ENCODE data around the gene AP4S1.

Gene AP4S1

GRCh38 chr14:31137214-31137889, 111.9 kb downstream of the AP4S1 start:
- TF ChIP-seq EZH2phosphoT487 (conservative IDR thresholded peaks at IDR 0.05; ENCODE audit: low read length) (no peak), CTCF (IDR thresholded peaks at IDR 0.05; ENCODE audit: insufficient read depth, low read length, poor library complexity, severe bottlenecking) (no peak)
- no peaks in the 10 kb centered on the region for H3K79me2 ChIP-seq (ENCODE audit: insufficient read depth, low read length)
- H2AFZ ChIP-seq (ENCODE audit: low read depth, low read length, severe bottlenecking), result no peak overlapping the region
- H3K9me3 ChIP-seq (ENCODE audit: insufficient read depth, low read length), result no peaks in the 10 kb centered on the region
- peaks cover 58% of the 10 kb centered on the region for H3K36me3 ChIP-seq (ENCODE audit: low read length)
- H3K9me2 ChIP-seq (replicated peaks; ENCODE audit: insufficient read depth, low read length), result no peaks in the 10 kb centered on the region
- no peaks in the 10 kb centered on the region for H4K20me1 ChIP-seq (ENCODE audit: low read depth, low read length)
- H3K4me2 ChIP-seq (ENCODE audit: low read depth, low read length, poor library complexity, severe bottlenecking), result no peak overlapping the region
- peaks cover 9% of the 10 kb centered on the region; the same call in 1 of the 2 replicates for H3F3A ChIP-seq (ENCODE audit: insufficient read depth)
- no peak overlapping the region for H3K27ac ChIP-seq (ENCODE audit: low read depth, low read length)
- H3K27me3 ChIP-seq (ENCODE audit: low read length), result no peaks in the 10 kb centered on the region
- no peak overlapping the region for H3K4me3 ChIP-seq (ENCODE audit: insufficient read depth, low read length, poor library complexity, severe bottlenecking)
- no peak overlapping the region for H3K9ac ChIP-seq (ENCODE audit: low read length)

- H3K4me3 ChIP-seq (ENCODE audit: insufficient read depth, low read length, poor library complexity, severe bottlenecking), result no peak overlapping the region
- no peaks in the 10 kb centered on the region for H3K9me3 ChIP-seq (ENCODE audit: insufficient read depth, low read length)
- H3K27me3 ChIP-seq (ENCODE audit: low read length), result no peaks in the 10 kb centered on the region
- H2AFZ ChIP-seq (ENCODE audit: low read depth, low read length, severe bottlenecking), result no peak overlapping the region
- no peaks in the 10 kb centered on the region for H3K79me2 ChIP-seq (ENCODE audit: insufficient read depth, low read length)
- H3K27ac ChIP-seq (ENCODE audit: low read depth, low read length), result no peak overlapping the region
- TF ChIP-seq EZH2phosphoT487 (conservative IDR thresholded peaks at IDR 0.05; ENCODE audit: low read length) (no peak), CTCF (IDR thresholded peaks at IDR 0.05; ENCODE audit: insufficient read depth, low read length, poor library complexity, severe bottlenecking) (no peak)
- H3K9me2 ChIP-seq (replicated peaks; ENCODE audit: insufficient read depth, low read length), result no peaks in the 10 kb centered on the region
- H3F3A ChIP-seq (ENCODE audit: insufficient read depth), result peaks cover 9% of the 10 kb centered on the region; the same call in 1 of the 2 replicates
- no peak overlapping the region for H3K4me2 ChIP-seq (ENCODE audit: low read depth, low read length, poor library complexity, severe bottlenecking)
- no peaks in the 10 kb centered on the region for H4K20me1 ChIP-seq (ENCODE audit: low read depth, low read length)
- peaks cover 48% of the 10 kb centered on the region for H3K36me3 ChIP-seq (ENCODE audit: low read length)
- H3K9ac ChIP-seq (ENCODE audit: low read length), result no peak overlapping the region
These were observed 112.9 kb downstream of the AP4S1 start for GRCh38 chr14:31138301-31138700.

- Histone ChIP-seq H3K79me2 (ENCODE audit: insufficient read depth, low read length) (no peaks in the 10 kb centered on the region), H4K20me1 (ENCODE audit: low read depth, low read length) (no peaks in the 10 kb centered on the region), H3K27ac (ENCODE audit: low read depth, low read length) (no peak overlapping the region), H3F3A (ENCODE audit: insufficient read depth) (peaks cover 6% of the 10 kb centered on the region; the same call in 1 of the 2 replicates), H2AFZ (ENCODE audit: low read depth, low read length, severe bottlenecking) (no peak overlapping the region), H3K4me2 (ENCODE audit: low read depth, low read length, poor library complexity, severe bottlenecking) (no peak overlapping the region), H3K4me3 (ENCODE audit: insufficient read depth, low read length, poor library complexity, severe bottlenecking) (no peak overlapping the region), H3K9me3 (ENCODE audit: insufficient read depth, low read length) (no peaks in the 10 kb centered on the region), H3K36me3 (ENCODE audit: low read length) (peaks cover 47% of the 10 kb centered on the region), H3K9me2 (replicated peaks; ENCODE audit: insufficient read depth, low read length) (no peaks in the 10 kb centered on the region), H3K27me3 (ENCODE audit: low read length) (no peaks in the 10 kb centered on the region), H3K9ac (ENCODE audit: low read length) (no peak overlapping the region)
- TF ChIP-seq CTCF (IDR thresholded peaks at IDR 0.05; ENCODE audit: insufficient read depth, low read length, poor library complexity, severe bottlenecking), result no peak
- TF ChIP-seq EZH2phosphoT487 (conservative IDR thresholded peaks at IDR 0.05; ENCODE audit: low read length), result no peak
These were observed 113.9 kb downstream of the AP4S1 start for GRCh38 chr14:31139301-31139847.

Measured in SU-DHL-6 (cell line).